ENCODE measurements around the gene ST8SIA4.

GRCh38 chr5:100842080-100842479 lies 61.0 kb downstream of the ST8SIA4 start:
- TF ChIP-seq, protein P1, sequence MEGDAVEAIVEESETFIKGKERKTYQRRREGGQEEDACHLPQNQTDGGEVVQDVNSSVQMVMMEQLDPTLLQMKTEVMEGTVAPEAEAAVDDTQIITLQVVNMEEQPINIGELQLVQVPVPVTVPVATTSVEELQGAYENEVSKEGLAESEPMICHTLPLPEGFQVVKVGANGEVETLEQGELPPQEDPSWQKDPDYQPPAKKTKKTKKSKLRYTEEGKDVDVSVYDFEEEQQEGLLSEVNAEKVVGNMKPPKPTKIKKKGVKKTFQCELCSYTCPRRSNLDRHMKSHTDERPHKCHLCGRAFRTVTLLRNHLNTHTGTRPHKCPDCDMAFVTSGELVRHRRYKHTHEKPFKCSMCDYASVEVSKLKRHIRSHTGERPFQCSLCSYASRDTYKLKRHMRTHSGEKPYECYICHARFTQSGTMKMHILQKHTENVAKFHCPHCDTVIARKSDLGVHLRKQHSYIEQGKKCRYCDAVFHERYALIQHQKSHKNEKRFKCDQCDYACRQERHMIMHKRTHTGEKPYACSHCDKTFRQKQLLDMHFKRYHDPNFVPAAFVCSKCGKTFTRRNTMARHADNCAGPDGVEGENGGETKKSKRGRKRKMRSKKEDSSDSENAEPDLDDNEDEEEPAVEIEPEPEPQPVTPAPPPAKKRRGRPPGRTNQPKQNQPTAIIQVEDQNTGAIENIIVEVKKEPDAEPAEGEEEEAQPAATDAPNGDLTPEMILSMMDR (IDR thresholded peaks at IDR 0.05): no peak
- TF ChIP-seq POLR2AphosphoS5 (IDR thresholded peaks at IDR 0.05; ENCODE audit: low read depth, low read length) (no peak), SIN3A (IDR thresholded peaks at IDR 0.05; ENCODE audit: borderline replicate concordance, insufficient read depth, low read depth, low read length) (no peak)

Data from Panc1 (cell line).